Measurements from ENCODE around the gene GABRB2. TPM values are rescaled to one million over a fixed set of nuclear protein-coding genes. Genes with fewer than 3 reads are reported as not detected.

GABRB2 gene
- total RNA-seq, 1 donor from 2014 or later = not detected

- no peaks in the 10 kb centered on the region for H3K36me3 ChIP-seq (ENCODE audit: control insufficient read depth, insufficient read depth, low read length)
- no peaks in the 10 kb centered on the region for H3K27me3 ChIP-seq (ENCODE audit: control insufficient read depth, insufficient read depth, low read length)
- no peak for TF ChIP-seq CTCF (IDR thresholded peaks at IDR 0.05; ENCODE audit: insufficient read depth, low read length, severe bottlenecking)
- DNase-seq (ENCODE audit: low read depth) (no peak), FAIRE-seq (no peak)
- H3K4me3 ChIP-seq (ENCODE audit: low read depth, low read length) = no peak overlapping the region
These were observed 15.9 kb upstream of the GABRB2 start for GRCh38 chr5:161562446-161562845.

- Histone ChIP-seq H3K27me3 (ENCODE audit: control insufficient read depth, insufficient read depth, low read length) (peaks cover 22% of the 10 kb centered on the region), H3K36me3 (ENCODE audit: control insufficient read depth, insufficient read depth, low read length) (no peaks in the 10 kb centered on the region), H3K4me3 (ENCODE audit: low read depth, low read length) (no peak overlapping the region)
- no peak for DNase-seq (ENCODE audit: low read depth)
- no peak for TF ChIP-seq CTCF (IDR thresholded peaks at IDR 0.05; ENCODE audit: insufficient read depth, low read length, severe bottlenecking)
- no peak for FAIRE-seq
These were observed 2.6 kb upstream of the GABRB2 start for GRCh38 chr5:161549106-161549505.

- DNase-seq (ENCODE audit: low read depth) (no peak), FAIRE-seq (no peak)
- no peak overlapping the region for H3K4me3 ChIP-seq (ENCODE audit: low read depth, low read length)
- H3K27me3 ChIP-seq (ENCODE audit: control insufficient read depth, insufficient read depth, low read length) = peaks cover 22% of the 10 kb centered on the region
- no peaks in the 10 kb centered on the region for H3K36me3 ChIP-seq (ENCODE audit: control insufficient read depth, insufficient read depth, low read length)
- TF ChIP-seq CTCF (IDR thresholded peaks at IDR 0.05; ENCODE audit: insufficient read depth, low read length, severe bottlenecking) = no peak
These were observed 2.1 kb upstream of the GABRB2 start for GRCh38 chr5:161548487-161549094.

GRCh38 chr5:161547738-161548486, 1.4 kb upstream of the GABRB2 start:
- Histone ChIP-seq H3K27me3 (ENCODE audit: control insufficient read depth, insufficient read depth, low read length) (peaks cover 22% of the 10 kb centered on the region), H3K36me3 (ENCODE audit: control insufficient read depth, insufficient read depth, low read length) (no peaks in the 10 kb centered on the region), H3K4me3 (ENCODE audit: low read depth, low read length) (no peak overlapping the region)
- no peak for TF ChIP-seq CTCF (IDR thresholded peaks at IDR 0.05; ENCODE audit: insufficient read depth, low read length, severe bottlenecking)
- no peak for DNase-seq (ENCODE audit: low read depth)
- no peak for FAIRE-seq

- H3K36me3 ChIP-seq (ENCODE audit: control insufficient read depth, insufficient read depth, low read length) = no peaks in the 10 kb centered on the region
- H3K4me3 ChIP-seq (ENCODE audit: low read depth, low read length) = no peak overlapping the region
- TF ChIP-seq CTCF (IDR thresholded peaks at IDR 0.05; ENCODE audit: insufficient read depth, low read length, severe bottlenecking) = no peak
- DNase-seq (ENCODE audit: low read depth) (no peak), FAIRE-seq (no peak)
- peaks cover 22% of the 10 kb centered on the region for H3K27me3 ChIP-seq (ENCODE audit: control insufficient read depth, insufficient read depth, low read length)
These were observed 847 bp upstream of the GABRB2 start for GRCh38 chr5:161547406-161547737.

All from bronchial epithelial cell (primary cell).